ENCODE measurements around the gene GAREM1.

Gene GAREM1

DNA sequence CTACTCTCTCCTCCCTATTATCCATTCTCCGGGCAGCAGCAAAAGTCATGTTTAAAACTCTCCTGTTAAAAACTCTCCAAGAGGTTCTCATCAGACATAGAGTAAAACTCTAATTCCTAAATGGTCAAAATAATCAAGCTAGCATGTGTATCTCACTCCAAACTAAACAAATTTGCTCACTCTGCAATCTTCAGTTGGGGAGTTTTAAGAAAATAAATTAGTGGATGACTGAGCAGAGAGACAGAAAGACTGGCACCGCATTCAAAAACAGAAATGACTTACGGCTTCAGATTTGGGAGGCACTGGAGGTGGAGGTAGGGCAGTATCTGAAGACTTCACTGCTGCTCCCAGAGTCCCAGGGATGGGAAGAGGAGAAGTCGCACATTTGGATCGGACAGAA, 183.9 kb downstream of the GAREM1 start:
- no peak for DNase-seq

DNA sequence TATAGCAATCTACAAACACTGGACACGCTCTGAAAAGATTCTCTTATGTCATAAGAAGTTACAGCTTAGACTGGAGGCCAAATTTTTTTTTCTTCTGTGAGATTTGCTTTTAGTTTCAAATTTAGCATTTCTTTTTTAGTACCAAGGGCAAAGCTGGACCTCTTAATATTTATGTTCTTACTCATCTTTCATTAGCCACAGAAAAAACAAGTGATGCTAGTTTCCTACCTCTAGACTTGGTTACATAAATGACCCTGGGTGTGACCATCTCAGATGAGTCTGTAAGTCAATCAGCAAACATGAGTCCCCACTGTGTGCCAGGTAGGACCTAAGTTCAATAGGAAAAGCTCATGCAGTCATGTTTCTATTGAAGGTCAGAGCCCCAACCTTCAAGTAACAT, 186.4 kb downstream of the GAREM1 start:
- no peak for DNase-seq

DNA sequence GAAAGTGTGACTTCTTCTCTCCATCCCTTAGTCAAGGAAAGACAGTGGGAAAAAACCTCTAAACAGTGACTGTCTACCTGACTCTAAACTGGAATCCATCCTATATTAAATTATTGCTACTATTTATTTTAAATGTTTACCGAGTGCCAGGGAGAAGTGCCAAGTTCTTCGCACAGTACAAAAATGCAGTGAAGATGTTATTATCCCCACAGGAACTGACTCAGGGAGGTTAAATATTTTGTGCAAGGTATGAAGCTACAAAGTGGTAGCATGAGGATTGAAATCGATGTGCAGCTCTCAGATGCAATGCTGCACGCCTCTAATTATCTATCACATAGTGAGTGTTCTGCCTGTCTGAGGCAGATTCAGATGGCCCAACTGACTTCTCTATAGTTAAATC, 189.8 kb downstream of the GAREM1 start:
- DNase-seq, result no peak

DNA sequence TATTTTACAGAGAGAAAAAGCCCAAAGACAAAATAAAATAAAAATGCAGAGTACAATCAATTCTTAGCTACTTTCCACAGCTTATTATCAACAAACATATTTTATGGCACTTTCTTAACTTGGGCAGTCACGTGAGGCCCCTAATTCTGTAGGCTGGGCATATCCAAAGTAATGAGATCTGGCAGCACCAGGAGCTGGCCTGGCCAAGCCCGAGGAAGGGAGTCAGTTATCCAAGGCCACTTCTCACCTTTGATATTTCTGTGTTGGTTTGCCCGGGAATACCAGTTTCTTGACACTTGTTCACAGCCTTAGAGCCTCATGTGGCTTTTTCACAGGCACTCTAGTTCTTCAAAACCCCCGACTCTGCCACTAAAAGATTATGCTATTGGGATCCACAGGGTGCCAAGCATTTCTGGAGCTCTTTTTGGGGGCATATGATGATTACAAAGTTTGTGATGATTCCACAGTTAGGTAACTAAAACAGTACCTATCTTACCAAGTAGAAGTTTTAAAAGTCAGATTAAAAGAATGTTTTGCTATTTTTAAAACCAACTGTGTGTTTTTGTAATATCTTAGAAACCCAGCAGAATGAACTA, 190.4 kb downstream of the GAREM1 start:
- DNase-seq, result no peak

DNA sequence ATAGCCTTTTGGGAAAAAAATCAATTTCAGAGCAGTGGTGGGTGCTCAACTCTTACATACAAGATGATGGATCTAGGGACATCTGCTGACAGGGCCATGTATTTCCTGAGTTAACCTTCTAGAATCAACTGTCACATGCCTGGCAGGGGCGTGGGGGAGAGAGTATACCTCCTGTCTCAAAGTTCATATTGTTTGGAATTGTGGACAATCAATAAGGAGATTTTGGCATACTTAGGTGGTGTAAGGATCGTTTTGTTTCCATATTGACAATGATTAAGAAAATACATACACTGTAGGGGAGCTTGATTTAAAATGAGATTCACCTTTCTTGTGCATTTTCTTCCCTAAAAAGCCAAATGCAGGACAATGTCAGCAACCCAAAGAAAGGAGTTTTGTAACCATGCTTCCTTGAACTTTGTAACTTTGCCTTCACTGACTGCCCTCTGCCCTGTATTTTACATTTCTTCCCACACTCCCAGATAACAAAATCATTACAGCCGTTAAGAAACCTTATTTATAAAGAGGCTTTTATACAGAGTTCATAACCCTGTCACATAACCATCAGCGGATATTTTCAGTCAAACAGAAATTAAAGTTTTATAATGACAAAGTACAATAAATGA, 192.4 kb downstream of the GAREM1 start:
- DNase-seq, result no peak

DNA sequence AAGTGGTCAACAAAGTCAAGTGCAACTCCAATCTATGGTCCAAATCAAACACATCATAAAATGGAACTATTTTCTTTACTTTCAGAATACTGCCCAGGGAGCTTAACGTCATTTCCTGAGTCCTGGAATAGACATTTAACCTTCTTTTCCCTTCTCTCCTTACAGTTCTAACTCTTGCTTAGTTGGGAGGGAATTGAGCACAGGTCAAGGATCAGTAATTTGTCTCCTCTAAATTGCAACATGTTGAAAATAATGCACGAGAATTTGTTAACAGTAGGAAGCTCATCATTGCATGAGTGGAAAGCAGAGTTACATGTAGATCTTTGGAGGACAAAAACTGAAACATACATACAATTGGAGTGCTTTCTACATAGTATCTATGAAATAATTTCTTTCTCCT, 193.1 kb downstream of the GAREM1 start:
- no peak for DNase-seq

DNA sequence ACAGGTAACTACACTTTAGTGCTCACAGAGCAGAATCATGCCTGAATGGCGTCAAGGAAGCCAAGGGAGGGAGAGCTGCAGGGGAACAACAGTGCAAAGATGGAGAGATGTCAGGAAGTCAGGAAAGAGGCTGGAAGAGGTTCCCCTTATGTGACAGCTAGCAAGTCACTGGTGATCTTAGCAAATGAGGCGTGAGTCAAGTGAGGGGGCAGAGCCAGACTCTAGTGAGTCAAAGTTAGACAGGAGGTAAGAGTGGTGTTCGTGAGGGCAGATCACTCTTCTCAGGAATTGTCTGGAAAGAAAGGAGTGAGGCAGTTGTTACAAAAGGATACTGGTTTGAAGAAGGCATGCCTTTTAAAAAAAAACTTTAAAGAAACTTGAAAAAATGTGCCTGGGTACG, 193.8 kb downstream of the GAREM1 start:
- DNase-seq, result no peak

DNA sequence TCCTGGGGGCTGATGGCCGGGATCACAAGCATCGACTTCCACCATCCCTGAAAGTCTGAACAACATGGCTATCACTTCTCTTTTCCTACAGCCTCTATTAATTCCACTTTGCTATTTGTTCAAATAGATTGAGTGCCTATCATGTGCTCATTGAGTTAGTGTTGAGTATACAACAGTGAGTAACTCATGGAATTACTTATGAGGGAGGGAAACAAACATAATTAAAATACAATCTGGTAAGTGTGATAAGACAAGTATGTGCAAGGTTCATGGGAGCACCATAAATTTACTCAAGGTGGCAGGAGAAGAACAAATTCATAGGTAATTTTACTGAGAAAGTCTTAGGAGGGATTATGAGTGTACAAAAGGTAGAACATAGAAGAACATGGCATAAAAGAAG, 194.4 kb downstream of the GAREM1 start:
- no peak for DNase-seq

DNA sequence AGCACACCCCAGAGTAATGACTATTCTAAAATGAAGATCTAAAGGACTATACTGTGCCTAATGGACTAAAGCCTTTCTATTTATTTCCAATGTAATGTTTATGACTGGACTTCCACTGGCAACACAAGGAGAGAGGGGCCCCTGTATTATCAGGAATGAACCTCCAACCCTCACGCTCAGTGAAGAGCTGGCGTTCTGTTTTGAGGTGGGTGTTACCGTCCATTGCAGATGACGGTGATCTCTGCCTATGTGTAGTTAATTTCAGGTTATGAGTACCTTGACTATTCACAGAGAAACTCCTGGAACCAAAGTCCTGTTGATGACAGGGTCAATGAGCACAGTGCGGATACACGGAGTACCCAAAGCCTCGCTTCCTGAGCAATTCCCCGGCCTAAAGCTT, 195.5 kb downstream of the GAREM1 start:
- DNase-seq, result no peak

DNA sequence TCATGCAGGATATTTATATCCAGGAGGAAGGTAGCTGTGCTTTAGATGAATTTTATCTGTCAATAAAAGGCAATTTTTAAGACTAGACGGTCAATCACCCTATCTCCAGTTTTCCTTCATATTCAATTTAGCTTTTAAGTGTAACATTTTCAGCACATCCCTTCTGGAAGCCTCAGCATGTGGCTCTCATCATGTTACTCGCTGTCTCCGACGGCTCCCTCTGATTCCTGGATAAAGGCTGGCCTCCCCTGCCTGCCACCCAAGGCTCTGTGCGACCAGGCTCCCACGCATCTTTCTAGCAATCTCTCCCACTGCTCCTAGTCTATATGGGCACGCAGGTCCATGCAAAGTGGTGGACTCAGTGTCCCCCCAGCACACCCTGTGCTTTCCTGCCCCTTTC, 196.4 kb downstream of the GAREM1 start:
- DNase-seq, result no peak

DNA sequence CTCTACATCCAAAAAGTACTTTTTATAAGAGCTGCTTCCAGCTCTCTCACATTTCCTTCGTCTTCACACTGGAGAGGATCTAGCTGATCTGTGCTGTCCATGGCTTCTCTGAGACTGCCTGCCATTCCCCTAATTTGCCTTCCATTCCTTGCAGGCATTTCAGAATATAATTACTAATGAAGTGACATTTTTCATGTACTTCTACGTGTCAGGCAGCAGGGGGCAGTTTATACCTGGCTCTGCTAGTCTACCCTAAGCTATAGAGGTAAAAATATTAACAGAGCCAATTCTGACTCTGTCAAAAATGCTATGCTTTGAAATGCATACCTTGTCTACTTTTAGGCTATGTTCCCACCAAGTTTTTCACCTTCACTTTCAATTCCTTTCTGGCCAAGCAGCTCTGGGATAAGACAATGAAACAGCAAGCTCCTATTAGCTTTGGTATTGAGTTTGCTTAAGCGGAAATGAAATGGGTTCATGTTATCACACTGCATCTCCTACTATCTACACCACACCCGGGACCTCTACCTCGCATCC, 198.9 kb downstream of the GAREM1 start:
- DNase-seq, result no peak

DNA sequence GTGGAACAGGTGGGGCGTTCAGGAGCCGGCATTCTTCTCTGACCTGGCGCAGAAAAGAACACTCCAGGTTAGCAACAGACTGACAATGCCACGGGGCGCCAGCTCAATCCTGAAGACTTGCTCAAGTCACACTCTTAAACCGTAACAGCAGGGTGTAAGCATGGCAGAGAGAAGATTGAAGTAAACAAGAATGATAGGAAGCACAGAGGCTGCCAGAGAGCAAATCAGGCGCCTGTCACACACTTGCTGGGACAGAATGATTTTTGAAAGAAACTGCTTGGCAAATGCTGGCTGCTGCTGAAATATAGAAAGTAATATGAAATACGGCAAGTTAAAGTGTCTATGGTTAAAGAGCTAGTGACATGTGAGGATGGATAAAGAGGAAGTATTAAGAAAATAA, 200.3 kb downstream of the GAREM1 start:
- DNase-seq, result no peak

DNA sequence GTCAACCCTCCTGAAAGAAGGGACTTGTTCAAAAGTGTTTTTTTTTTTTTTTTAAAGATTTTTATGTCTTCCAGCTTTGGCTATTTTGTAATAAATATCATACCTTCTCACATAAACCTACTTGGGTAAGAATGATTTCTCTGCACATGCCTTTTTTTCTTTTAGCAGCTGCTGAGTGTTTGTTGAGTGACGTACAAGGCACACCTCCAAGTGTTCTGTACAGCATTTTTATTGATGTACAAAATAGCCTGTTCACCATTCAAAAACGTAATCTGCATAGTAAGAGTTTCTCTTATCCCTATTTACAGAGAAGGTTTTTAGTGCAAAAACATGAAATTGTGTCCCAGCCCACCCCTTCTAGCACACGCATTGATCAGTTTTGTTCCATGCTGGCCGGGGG, 203.2 kb downstream of the GAREM1 start:
- no peak for DNase-seq

DNA sequence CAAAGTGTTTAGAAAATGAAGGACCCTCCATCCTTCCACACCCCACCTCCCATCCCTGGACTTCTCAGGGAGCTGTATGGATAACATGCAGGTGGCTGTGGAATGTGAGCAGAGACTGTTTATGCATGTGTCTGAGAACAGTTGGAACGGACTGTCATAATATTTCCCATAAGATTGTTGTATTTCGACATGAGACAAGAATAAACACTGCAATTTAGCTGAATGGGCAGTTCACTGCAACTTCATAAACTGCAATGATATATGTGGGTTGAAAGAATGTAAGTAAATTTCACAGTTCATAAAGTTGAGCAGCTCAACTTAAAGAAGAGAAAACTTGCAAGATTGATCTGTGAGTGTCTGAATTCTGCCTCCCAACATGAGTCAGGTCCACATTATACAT, 206.3 kb downstream of the GAREM1 start:
- DNase-seq, result no peak

DNA sequence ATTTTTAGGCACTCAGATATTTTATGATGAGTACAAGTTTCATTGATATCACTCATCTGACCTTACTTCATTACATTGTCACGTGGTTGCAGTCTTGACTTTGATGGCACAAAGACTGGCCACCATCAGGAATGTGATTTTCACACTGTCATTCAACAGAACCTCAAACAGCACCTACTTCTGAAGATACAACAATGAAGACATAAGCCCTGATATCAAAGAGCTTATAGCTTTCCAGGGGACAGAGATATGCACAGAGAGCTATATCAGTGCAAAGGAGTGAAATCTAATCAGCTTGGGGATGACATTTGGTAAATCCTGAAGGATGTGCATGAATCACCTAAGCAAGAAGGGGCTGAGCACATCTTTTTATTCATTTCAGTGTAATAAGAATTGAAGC, 208.6 kb downstream of the GAREM1 start:
- DNase-seq, result no peak

DNA sequence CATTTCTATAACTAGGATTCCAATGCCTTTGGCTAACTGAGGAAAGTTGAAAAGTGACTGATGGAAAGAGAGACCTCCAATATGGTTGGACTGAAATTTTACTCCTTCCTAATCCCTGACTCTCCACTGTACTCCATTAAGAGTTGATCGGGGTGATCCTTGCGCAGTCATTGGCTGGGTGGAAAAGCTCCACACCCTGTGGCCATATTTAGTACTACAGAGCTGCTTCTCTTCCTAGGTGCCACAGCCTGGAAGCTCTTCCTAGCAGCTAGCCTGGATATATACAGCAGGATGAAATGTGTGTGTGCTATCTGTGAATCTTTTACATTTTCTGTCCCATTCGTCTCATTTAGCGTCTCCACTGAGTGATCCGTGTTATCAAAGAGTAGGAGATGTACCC, 209.7 kb downstream of the GAREM1 start:
- no peak for DNase-seq

DNA sequence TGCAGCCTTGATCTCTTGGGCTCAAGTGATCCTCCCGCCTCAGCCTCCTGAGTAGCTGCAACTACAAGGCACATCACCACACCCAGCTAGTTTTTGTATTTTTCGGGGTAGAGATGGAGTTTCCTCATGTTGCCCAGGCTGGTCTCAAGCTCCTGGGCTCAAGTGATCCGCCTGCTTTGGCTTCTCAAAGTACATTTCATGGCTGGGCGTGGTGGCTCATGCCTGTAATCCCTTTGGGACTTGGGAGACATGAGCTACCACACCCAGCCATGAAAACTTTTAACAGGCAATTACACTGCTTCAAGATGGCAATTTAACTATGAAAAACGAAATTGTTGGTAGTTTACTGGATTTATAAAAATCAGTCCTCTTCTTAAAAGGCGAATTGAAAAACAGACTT, 211.1 kb downstream of the GAREM1 start:
- no peak for DNase-seq

DNA sequence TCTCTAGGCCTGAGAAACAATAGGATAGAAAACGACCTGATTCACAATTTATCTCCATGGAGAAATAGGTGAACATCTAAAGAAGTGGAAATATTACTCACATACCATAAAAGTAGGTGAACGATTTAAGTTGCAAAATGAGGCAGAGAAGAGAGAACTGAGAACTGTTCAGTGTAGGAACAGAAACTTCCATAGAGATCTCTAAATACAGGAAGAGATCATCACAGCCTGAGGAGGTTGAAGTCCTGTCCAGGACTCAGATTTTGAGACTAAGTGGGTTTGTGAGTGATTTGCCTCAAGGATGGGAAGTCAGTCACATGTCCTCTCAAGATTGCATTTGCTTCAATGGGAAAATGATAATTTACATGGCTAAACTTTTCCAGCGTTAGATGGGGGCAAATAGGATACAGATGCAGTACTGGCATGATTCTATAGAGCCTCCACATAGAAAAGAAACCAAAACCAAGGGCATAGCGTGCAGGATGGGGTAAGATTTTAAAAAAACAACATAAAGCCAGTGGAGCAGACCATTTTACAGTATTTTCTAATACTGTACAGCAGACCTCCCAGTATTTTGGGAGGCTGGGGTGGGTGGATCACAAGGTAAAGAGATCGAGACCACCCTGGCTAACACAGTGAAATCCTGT, 212.0 kb downstream of the GAREM1 start:
- DNase-seq, result no peak

DNA sequence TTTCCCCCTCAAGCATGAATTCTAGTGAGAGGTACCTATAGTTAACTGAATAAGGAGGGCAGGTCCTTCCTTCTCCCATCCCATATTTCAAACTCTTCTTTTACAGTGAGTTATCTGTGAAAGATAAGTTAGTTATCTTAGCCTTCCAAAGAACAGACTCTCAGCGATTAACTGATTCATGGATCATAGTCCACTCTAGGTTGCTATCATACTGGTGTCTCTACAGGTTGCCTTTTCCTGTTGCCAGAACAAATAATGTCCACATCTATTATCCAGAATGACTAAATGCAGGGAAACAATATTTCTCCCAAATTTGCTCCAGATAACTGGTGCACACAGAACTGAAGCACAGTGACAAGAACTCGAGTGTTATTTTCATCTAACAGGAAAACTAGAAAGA, 212.5 kb downstream of the GAREM1 start:
- no peak for DNase-seq

DNA sequence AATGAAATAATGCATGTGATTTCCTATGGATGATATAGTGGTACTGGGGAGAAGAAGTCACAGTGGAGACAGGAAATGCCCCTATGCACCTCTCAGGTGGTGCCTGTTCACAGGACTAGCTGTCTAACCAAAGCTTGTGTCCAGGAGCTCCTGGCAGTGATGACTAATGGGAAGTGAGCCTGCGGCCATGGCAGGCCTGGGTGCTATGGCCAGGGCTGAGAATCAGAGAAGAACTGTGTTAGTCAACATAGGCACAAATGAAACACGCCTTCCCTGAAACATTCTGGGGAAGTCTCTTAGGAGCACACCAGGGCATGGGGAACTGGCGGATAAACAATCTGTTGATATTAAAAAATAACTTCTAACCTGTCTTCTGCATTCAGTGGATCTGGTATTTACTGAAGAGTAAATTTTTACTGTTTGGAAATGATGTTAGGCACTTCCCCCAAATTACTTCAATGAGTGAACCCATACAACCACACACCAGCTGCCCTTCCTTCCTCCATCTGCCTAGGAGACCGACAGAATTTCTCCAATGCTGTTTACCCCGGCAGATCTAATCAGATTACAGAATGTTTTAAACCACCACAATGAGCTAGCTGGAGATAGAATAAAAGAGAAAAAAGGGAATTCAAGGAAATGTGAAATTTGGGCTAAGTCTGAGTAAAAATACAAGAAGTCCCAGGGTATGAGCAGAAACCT, 213.4 kb downstream of the GAREM1 start:
- no peak for DNase-seq

DNA sequence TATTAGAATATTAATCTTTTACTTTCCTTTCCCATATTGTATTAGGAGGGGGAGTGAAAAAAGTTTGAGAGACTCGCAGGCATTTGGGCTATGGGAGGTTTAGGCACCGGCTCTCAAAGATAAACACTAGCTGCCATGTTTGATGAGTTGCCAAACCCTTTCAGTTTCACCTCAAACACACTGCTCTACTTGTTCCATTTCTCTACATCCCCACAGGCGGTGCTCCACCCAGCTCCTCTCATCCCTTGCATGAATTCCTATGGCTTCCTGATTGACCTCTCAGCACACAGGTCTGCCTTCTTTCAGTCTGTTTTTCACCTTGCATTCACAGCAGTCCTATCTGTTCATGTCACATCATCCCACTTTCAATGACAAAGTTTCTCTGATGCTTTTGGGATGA, 215.1 kb downstream of the GAREM1 start:
- no peak for DNase-seq

DNA sequence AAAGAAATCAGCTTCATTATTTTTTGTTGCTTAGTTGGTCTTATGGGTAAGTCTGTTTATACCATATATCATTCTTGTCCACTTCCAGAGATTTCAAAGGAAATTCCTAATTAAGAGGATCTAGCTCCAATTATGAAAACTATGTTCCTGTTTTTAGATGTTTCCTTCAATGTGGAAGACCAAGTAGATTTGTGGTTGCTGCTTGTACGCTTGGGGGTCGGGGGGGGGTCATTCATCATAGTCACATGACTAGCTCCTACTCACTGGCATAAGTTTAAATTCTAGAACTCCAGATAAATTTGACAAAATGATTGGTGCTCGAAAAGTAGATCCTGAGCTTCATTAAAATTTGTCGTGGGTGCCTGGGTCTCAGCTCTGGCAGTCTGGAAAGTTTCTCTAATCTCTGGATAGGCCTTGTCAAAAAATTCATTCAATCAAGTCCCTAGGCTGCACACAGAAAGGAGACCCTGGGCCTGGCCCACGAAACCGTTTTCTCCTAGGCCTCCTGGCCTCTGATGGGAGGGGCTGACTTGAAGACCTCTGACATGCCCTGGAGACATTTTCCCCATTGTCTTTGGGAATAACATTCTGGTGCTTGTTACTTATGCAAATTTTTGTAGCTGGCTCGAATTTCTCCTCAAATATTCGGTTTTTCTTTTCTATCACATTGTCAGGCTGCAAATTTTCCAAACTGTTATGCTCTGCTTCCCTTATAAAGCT, 218.4 kb downstream of the GAREM1 start:
- DNase-seq, result no peak

DNA sequence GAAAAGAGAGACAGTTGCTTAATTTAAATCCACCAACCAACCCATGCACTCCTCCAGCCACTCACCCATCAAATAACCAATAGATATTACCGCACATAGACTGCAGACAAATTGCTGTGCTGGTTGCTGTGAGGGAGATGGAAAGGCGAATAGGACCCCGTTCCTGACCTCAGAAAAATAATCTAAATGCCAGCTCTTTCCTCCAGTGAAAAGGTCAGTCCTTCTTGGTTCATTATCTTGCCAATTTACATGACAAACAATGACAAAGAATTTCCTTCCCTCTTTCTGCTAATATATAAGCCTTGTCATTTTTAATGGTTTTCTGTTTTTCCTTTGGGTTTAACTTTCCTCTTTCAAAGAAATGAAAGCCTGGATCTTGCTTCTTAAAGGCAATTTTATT, 219.2 kb downstream of the GAREM1 start:
- no peak for DNase-seq
